Astrocyte (in vitro differentiated cells and primary cell): ENCODE results near the gene LRRC18. TPM values are rescaled to one million over a fixed set of nuclear protein-coding genes. Genes with fewer than 3 reads are reported as not detected.

Source experiments
- DNase-seq: peaks from one replicate; pipeline ENCODE4 v3.0.0-alpha.2; 2010; ENCODE audit warnings: low read depth
- FAIRE-seq: peaks from 2 replicates; lab custom pipeline; 2011; peaks lifted over from hg19 to GRCh38; lab: Jason Lieb, UNC
- H2AFZ ChIP-seq: 2 replicates; pipeline ENCODE4 v1.6.0; 2012; ENCODE audit warnings: low read depth, low read length, inconsistent platforms
- H3K27ac ChIP-seq: 2 replicates; pipeline ENCODE4 v1.5.1; 2011; ENCODE audit warnings: low read depth, low read length, inconsistent platforms
- H3K27me3 ChIP-seq: 2 replicates; pipeline ENCODE4 v1.6.0; 2011; ENCODE audit warnings: low read length, inconsistent platforms; ENCODE audit not compliant: insufficient read depth
- H3K36me3 ChIP-seq: 2 replicates; pipeline ENCODE4 v1.5.1; 2011; ENCODE audit warnings: low read length, inconsistent platforms; ENCODE audit not compliant: insufficient read depth
- H3K4me1 ChIP-seq: 2 replicates; pipeline ENCODE4 v1.5.1; 2011; ENCODE audit warnings: low read length, inconsistent platforms; ENCODE audit not compliant: insufficient read depth
- H3K4me2 ChIP-seq: 2 replicates; pipeline ENCODE4 v1.6.0; 2012; ENCODE audit warnings: low read length, inconsistent platforms
- H3K4me3 ChIP-seq: 2 replicates; pipeline ENCODE4 v1.5.1; 2011; ENCODE audit warnings: low read depth, mild to moderate bottlenecking, low read length, inconsistent platforms; ENCODE audit not compliant: insufficient read depth
- H3K79me2 ChIP-seq: 2 replicates; pipeline ENCODE4 v1.6.0; 2012; ENCODE audit warnings: mild to moderate bottlenecking, low read length, inconsistent platforms; ENCODE audit not compliant: insufficient read depth
- H3K9ac ChIP-seq: 2 replicates; pipeline ENCODE4 v1.6.0; 2012; ENCODE audit warnings: mild to moderate bottlenecking, low read length, inconsistent platforms
- H3K9me3 ChIP-seq: 2 replicates; pipeline ENCODE4 v1.5.1; 2012; ENCODE audit warnings: low read depth, mild to moderate bottlenecking, low read length, inconsistent platforms; ENCODE audit not compliant: insufficient read depth
- H4K20me1 ChIP-seq: 2 replicates; pipeline ENCODE4 v1.6.0; 2012; ENCODE audit warnings: low read length, inconsistent platforms; ENCODE audit not compliant: insufficient read depth
- H3K27ac Mint-ChIP-seq: one replicate; pipeline ENCODE4 v1.8.0; 2021; ENCODE audit warnings: mild to moderate bottlenecking, mixed read lengths; ENCODE audit not compliant: unreplicated experiment
- H3K27me3 Mint-ChIP-seq: one replicate; pipeline ENCODE4 v1.8.0; 2021; ENCODE audit warnings: low read depth, mixed read lengths; ENCODE audit not compliant: unreplicated experiment
- H3K36me3 Mint-ChIP-seq: one replicate; pipeline ENCODE4 v1.8.0; 2021; ENCODE audit warnings: low read depth, mixed read lengths; ENCODE audit not compliant: unreplicated experiment
- H3K4me1 Mint-ChIP-seq: one replicate; pipeline ENCODE4 v1.8.0; 2021; ENCODE audit warnings: low read depth, mixed read lengths; ENCODE audit not compliant: unreplicated experiment
- H3K4me3 Mint-ChIP-seq: one replicate; pipeline ENCODE4 v1.8.0; 2021; ENCODE audit warnings: mild to moderate bottlenecking, moderate library complexity, mixed read lengths; ENCODE audit not compliant: unreplicated experiment
- H3K9me3 Mint-ChIP-seq: one replicate; pipeline ENCODE4 v1.8.0; 2021; ENCODE audit warnings: mild to moderate bottlenecking, mixed read lengths; ENCODE audit not compliant: unreplicated experiment
- EZH2 ChIP-seq: IDR thresholded peaks from 2 replicates; pipeline ENCODE4 v1.6.1; 2012; ENCODE audit warnings: mild to moderate bottlenecking, low read length, inconsistent platforms; ENCODE audit not compliant: insufficient read depth
- total RNA-seq: library from RNA; stranded (reverse); gene quantifications from 2 replicates; pipeline ENCODE4 v1.2.1, GENCODE V29; 2021
- TF ChIP-seq, protein P1 (sequence below): IDR thresholded peaks from 2 replicates; pipeline ENCODE4 v1.5.1; 2011; ENCODE audit warnings: low read depth, mild to moderate bottlenecking, inconsistent platforms, low read length, moderate library complexity; ENCODE audit not compliant: insufficient read depth

The LRRC18 gene
- total RNA-seq, 1 donor from 2014 or later = not detected

DNA sequence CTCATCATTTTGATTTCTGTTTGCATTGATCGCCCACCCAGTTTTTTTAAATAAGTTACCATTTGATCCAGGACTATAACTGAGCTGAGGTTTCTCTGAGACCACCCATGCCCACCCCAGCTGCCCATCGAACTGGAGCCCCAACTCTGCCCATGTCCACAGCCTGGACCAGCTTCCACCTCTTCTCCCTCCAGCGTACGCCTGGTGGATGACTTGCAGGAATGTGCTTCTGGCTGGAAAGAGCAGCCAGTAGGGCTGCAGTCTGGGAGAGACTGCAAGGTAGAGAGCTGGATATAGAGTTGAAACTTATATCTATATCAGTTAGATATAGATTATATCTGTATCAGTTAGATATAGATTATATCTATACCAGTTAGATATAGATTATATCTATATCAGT is 25.8 kb upstream of the LRRC18 start:
- no peaks in the 10 kb centered on the region for H4K20me1 ChIP-seq
- Mint-ChIP-seq H3K36me3 (no peaks in the 10 kb centered on the region), H3K4me1 (no peaks in the 10 kb centered on the region), H3K4me3 (no peak overlapping the region), H3K27me3 (peaks cover 61% of the 10 kb centered on the region), H3K27ac (no peak overlapping the region), H3K9me3 (no peaks in the 10 kb centered on the region)
- H3K9ac ChIP-seq = no peak overlapping the region
- no peak overlapping the region for H3K4me3 ChIP-seq
- no peaks in the 10 kb centered on the region for H3K36me3 ChIP-seq
- H3K79me2 ChIP-seq = no peaks in the 10 kb centered on the region
- H3K27ac ChIP-seq = no peak overlapping the region
- no peak overlapping the region for H3K4me2 ChIP-seq
- FAIRE-seq (no peak), DNase-seq (no peak)
- H3K27me3 ChIP-seq = peaks cover 8% of the 10 kb centered on the region
- TF ChIP-seq EZH2 = no peak
- TF ChIP-seq, protein P1, sequence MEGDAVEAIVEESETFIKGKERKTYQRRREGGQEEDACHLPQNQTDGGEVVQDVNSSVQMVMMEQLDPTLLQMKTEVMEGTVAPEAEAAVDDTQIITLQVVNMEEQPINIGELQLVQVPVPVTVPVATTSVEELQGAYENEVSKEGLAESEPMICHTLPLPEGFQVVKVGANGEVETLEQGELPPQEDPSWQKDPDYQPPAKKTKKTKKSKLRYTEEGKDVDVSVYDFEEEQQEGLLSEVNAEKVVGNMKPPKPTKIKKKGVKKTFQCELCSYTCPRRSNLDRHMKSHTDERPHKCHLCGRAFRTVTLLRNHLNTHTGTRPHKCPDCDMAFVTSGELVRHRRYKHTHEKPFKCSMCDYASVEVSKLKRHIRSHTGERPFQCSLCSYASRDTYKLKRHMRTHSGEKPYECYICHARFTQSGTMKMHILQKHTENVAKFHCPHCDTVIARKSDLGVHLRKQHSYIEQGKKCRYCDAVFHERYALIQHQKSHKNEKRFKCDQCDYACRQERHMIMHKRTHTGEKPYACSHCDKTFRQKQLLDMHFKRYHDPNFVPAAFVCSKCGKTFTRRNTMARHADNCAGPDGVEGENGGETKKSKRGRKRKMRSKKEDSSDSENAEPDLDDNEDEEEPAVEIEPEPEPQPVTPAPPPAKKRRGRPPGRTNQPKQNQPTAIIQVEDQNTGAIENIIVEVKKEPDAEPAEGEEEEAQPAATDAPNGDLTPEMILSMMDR = no peak
- H3K9me3 ChIP-seq = no peaks in the 10 kb centered on the region
- no peak overlapping the region for H2AFZ ChIP-seq
- H3K4me1 ChIP-seq = no peaks in the 10 kb centered on the region

DNA sequence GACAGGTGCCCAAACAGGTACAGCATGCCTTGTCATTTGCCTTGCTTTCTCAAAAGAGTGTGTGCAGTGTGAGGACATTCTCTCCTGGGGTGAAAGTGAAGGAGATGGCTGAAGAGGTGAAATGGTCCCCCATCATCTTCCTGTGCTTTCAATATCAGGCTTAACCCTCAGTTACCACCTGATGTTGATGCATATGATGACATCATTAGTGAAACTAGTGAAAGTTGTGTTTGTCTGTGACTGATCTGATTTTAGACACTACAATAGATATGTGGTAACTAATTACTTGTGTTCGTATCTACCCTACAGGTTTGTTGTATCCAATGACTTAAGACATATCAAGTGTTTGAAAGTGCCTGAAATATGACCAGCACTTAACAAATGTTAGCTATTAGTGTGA is 24.4 kb upstream of the LRRC18 start:
- Histone ChIP-seq H3K4me2 (no peak overlapping the region), H3K36me3 (no peaks in the 10 kb centered on the region), H3K4me1 (no peaks in the 10 kb centered on the region), H3K27ac (no peak overlapping the region), H3K79me2 (no peaks in the 10 kb centered on the region), H3K9me3 (no peaks in the 10 kb centered on the region), H3K4me3 (no peak overlapping the region), H3K27me3 (peaks cover 8% of the 10 kb centered on the region), H3K9ac (no peak overlapping the region), H4K20me1 (no peaks in the 10 kb centered on the region), H2AFZ (no peak overlapping the region)
- Mint-ChIP-seq H3K9me3 (no peaks in the 10 kb centered on the region), H3K36me3 (no peaks in the 10 kb centered on the region), H3K4me3 (no peak overlapping the region), H3K27ac (no peak overlapping the region), H3K27me3 (peaks cover 58% of the 10 kb centered on the region), H3K4me1 (no peaks in the 10 kb centered on the region)
- FAIRE-seq (no peak), DNase-seq (no peak)
- no peak for TF ChIP-seq EZH2
- TF ChIP-seq, protein P1 = no peak

DNA sequence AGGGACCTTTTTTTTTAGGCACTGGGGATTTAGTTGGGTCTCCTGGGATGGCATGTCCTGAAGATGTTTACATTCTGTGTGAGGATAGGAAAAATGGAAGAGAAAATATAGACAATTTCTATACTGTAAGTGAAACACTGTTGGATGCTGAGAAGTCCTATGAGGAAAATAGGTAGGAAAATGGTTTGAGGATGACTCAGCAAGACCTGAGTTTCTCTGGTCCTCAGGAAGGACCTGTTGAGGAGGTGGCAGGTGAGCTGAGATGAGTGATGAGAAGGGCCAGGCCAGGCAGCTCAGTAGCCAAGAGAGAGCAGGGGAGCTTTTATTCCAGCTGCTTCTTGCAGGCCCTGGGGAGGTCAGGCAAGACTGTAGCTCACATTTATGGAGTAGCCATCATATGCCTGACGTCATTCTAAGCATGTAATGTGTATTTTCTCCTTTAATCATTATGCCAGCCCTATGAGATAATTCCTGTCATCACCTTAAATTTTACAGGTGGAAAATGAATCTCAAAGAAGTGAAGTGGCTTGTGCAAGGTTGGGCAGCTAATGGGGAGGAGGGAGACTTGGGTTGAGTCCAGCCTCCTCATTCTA is 19.1 kb upstream of the LRRC18 start:
- FAIRE-seq = no peak

More for the DNA sequence above, 19.1 kb upstream of the LRRC18 start:
- Mint-ChIP-seq H3K4me1 (no peaks in the 10 kb centered on the region), H3K4me3 (no peak overlapping the region), H3K9me3 (peaks cover 5% of the 10 kb centered on the region), H3K27me3 (peaks cover 40% of the 10 kb centered on the region), H3K27ac (no peak overlapping the region), H3K36me3 (no peaks in the 10 kb centered on the region)
- no peaks in the 10 kb centered on the region for H3K4me1 ChIP-seq
- H2AFZ ChIP-seq = no peak overlapping the region
- no peaks in the 10 kb centered on the region for H3K79me2 ChIP-seq
- H3K9me3 ChIP-seq = no peaks in the 10 kb centered on the region
- no peak overlapping the region for H3K27ac ChIP-seq
- H3K27me3 ChIP-seq = peaks cover 8% of the 10 kb centered on the region
- DNase-seq = no peak
- no peak overlapping the region for H3K4me3 ChIP-seq
- no peaks in the 10 kb centered on the region for H3K36me3 ChIP-seq
- H3K4me2 ChIP-seq = no peak overlapping the region
- no peaks in the 10 kb centered on the region for H4K20me1 ChIP-seq
- TF ChIP-seq EZH2 = no peak
- TF ChIP-seq, protein P1 = no peak
- H3K9ac ChIP-seq = no peak overlapping the region
